Gastroesophageal sphincter (tissue), 4 donors: Measurements from ENCODE around the gene CTIF. TPM values are rescaled to one million over a fixed set of nuclear protein-coding genes. Genes with fewer than 3 reads are reported as not detected.

ENCODE experiments used
- ATAC-seq: fragments of 150-250 bp; one replicate; pipeline ENCODE4 v1.9.1; 2016; ENCODE audit warnings: mild to moderate bottlenecking, moderate library complexity
- H3K27ac ChIP-seq, 4 donors: fragments of 200-600 bp; sonication (generic) in 3 of 4; 1 replicate in 3 of 4; 2 replicates in 1 of 4; pipeline ENCODE4 v1.5.1; 2016 to 2019
- H3K27me3 ChIP-seq: fragments of 200-600 bp; sonication (generic); one replicate; pipeline ENCODE4 v1.5.1; 2019
- H3K36me3 ChIP-seq, 2 donors: fragments of 200-600 bp; sonication (generic); one replicate each; pipeline ENCODE4 v1.5.1; 2019; ENCODE audit warnings: control low read depth in 1 of 2
- H3K4me1 ChIP-seq, 3 donors: fragments of 200-600 bp; sonication (generic); 1 replicate in 2 of 3; 2 replicates in 1 of 3; pipeline ENCODE4 v1.5.1; 2016 to 2019; ENCODE audit warnings: control low read depth in 2 of 3
- H3K4me3 ChIP-seq, 2 donors: fragments of 200-600 bp; sonication (generic); one replicate each; pipeline ENCODE4 v1.5.1; 2019; ENCODE audit warnings: mild to moderate bottlenecking in 1 of 2, moderate library complexity in 1 of 2
- H3K9me3 ChIP-seq, 3 donors: fragments of 200-600 bp; sonication (generic); one replicate each; pipeline ENCODE4 v1.5.1; 2017 to 2019; ENCODE audit warnings: control low read depth in 2 of 3
- EP300 ChIP-seq: sonication (generic); formaldehyde crosslinking; IDR thresholded peaks from one replicate; pipeline ENCODE4 v1.6.1; 2017; ENCODE audit warnings: antibody characterized with exemption, mild to moderate bottlenecking
- POLR2A ChIP-seq, 2 donors: fragments of 450-650 bp; IDR thresholded peaks; one replicate each; pipeline ENCODE4 v1.6.1; 2017; ENCODE audit warnings: antibody characterized with exemption in 2 of 2, mild to moderate bottlenecking in 2 of 2, moderate library complexity in 1 of 2
- POLR2AphosphoS5 ChIP-seq: sonication (generic); formaldehyde crosslinking; IDR thresholded peaks from one replicate; pipeline ENCODE4 v1.6.1; 2017; ENCODE audit warnings: antibody characterized with exemption
- WGBS, 2 donors: methylation state at CpG; one replicate each; pipeline ENCODE4 v1.1.5; 2018; ENCODE audit warnings: low coverage in 1 of 2; 5-methylcytosine and 5-hydroxymethylcytosine counted together
- total RNA-seq, 4 donors: library from RNA; depleted of rRNA; stranded (reverse); fragments of >200 nt; gene quantifications; one replicate each; pipeline ENCODE4 v1.1.0, GENCODE V29; 2016
- TF ChIP-seq, protein P1 (sequence below), 4 experiments: fragments of 200-600 bp in 2 of 4; fragments of 450-650 bp in 2 of 4; sonication (generic) in 1 of 4; IDR thresholded peaks; one replicate each; pipeline ENCODE4 v1.5.1; 2017 to 2019; ENCODE audit warnings: antibody characterized with exemption in 4 of 4, mild to moderate bottlenecking in 2 of 4, moderate library complexity in 2 of 4

CTIF gene
- total RNA-seq, 4 donors from 2014 or later, result 31.4 to 124 (median 78.1) TPM

DNA sequence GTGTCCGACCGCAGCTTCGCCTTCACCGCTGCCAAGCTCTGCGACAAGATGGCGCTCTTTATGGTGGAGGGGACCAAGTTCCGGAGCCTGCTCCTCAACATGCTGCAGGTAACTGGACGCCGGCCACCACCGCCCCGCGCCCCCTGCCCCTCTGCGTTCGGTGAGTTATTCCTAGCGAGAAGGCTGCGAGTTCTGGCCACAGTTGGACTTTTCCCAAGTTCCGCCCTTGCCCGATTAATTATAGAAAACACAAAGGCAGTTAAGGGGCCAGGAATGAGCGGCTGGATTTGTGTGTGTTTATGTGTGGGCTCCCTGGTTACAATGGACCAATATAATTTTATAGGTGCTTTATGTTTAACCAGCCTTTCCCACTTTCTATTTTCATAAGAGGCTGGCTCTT is 222.8 kb downstream of the CTIF start:
- no peak overlapping the region for H3K4me3 ChIP-seq
- H3K9me3 ChIP-seq, result no peaks in the 10 kb centered on the region
- peaks cover 0 to 69% of the 10 kb centered on the region in 2 donors for H3K36me3 ChIP-seq
- peaks cover 0 to 49% (median 8%) of the 10 kb centered on the region in 3 donors for H3K4me1 ChIP-seq
- peak overlapping the region in 3 of 4 donors; percentile 38 to 79 (median 77) for H3K27ac ChIP-seq
- WGBS, 2 donors, result 53 to 96% methylated on average over 3 to 14 of the region's 19 CpGs
- no peaks in the 10 kb centered on the region for H3K27me3 ChIP-seq
- no peak for ATAC-seq
- TF ChIP-seq EP300, result no peak
- no peak for TF ChIP-seq POLR2A (IDR thresholded peaks at IDR 0.05)
- TF ChIP-seq POLR2AphosphoS5, result no peak
- TF ChIP-seq, protein P1, sequence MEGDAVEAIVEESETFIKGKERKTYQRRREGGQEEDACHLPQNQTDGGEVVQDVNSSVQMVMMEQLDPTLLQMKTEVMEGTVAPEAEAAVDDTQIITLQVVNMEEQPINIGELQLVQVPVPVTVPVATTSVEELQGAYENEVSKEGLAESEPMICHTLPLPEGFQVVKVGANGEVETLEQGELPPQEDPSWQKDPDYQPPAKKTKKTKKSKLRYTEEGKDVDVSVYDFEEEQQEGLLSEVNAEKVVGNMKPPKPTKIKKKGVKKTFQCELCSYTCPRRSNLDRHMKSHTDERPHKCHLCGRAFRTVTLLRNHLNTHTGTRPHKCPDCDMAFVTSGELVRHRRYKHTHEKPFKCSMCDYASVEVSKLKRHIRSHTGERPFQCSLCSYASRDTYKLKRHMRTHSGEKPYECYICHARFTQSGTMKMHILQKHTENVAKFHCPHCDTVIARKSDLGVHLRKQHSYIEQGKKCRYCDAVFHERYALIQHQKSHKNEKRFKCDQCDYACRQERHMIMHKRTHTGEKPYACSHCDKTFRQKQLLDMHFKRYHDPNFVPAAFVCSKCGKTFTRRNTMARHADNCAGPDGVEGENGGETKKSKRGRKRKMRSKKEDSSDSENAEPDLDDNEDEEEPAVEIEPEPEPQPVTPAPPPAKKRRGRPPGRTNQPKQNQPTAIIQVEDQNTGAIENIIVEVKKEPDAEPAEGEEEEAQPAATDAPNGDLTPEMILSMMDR (IDR thresholded peaks at IDR 0.05), result no peak

- WGBS, 2 donors, result 85 to 97% methylated on average over 2 to 6 of the region's 6 CpGs
- no peak for ATAC-seq
- H3K4me3 ChIP-seq, result no peak overlapping the region
- peak overlapping the region in 3 of 4 donors; percentile 71 to 79 (median 77) for H3K27ac ChIP-seq
- H3K9me3 ChIP-seq, result no peaks in the 10 kb centered on the region
- peaks cover 0 to 54% (median 11%) of the 10 kb centered on the region in 3 donors for H3K4me1 ChIP-seq
- H3K36me3 ChIP-seq, result peaks cover 0 to 66% of the 10 kb centered on the region in 2 donors
- TF ChIP-seq, protein P1 (IDR thresholded peaks at IDR 0.05), result no peak
- TF ChIP-seq EP300 (no peak), POLR2AphosphoS5 (no peak), POLR2A (IDR thresholded peaks at IDR 0.05) (no peak)
- H3K27me3 ChIP-seq, result no peaks in the 10 kb centered on the region
Measured at GRCh38 chr18:48762022-48762421, 223.2 kb downstream of the CTIF start.

- Histone ChIP-seq H3K9me3 (no peaks in the 10 kb centered on the region), H3K36me3 (peaks cover 0 to 58% of the 10 kb centered on the region in 2 donors), H3K4me1 (peaks cover 0 to 64% (median 12%) of the 10 kb centered on the region in 3 donors), H3K27me3 (no peaks in the 10 kb centered on the region), H3K27ac (peak overlapping the region in 3 of 4 donors; percentile 71 to 79 (median 77)), H3K4me3 (no peak overlapping the region)
- no peak for TF ChIP-seq POLR2A (IDR thresholded peaks at IDR 0.05)
- no peak for TF ChIP-seq EP300
- TF ChIP-seq, protein P1 (IDR thresholded peaks at IDR 0.05), result no peak
- TF ChIP-seq POLR2AphosphoS5, result peak; percentile 36
- peak; percentile 11 for ATAC-seq
- WGBS, 2 donors, result 33 to 51% methylated on average over 1 to 3 of the region's 21 CpGs
Measured at GRCh38 chr18:48762836-48763718, 224.2 kb downstream of the CTIF start.

- Histone ChIP-seq H3K9me3 (no peaks in the 10 kb centered on the region), H3K4me1 (peaks cover 0 to 71% (median 13%) of the 10 kb centered on the region in 3 donors), H3K4me3 (no peak overlapping the region), H3K27ac (peak overlapping the region in 3 of 4 donors; percentile 71 to 79 (median 77)), H3K36me3 (peaks cover 0 to 52% of the 10 kb centered on the region in 2 donors), H3K27me3 (no peaks in the 10 kb centered on the region)
- 81% methylated on average over 6 of the region's 6 CpGs; no CpG with 5 or more reads in 1 of the 2 donors for whole genome bisulfite sequencing, 2 donors
- ATAC-seq, result no peak
- no peak for TF ChIP-seq POLR2AphosphoS5
- TF ChIP-seq POLR2A (IDR thresholded peaks at IDR 0.05), result no peak
- TF ChIP-seq EP300, result no peak
- TF ChIP-seq, protein P1 (IDR thresholded peaks at IDR 0.05), result no peak
Measured at GRCh38 chr18:48763719-48764100, 224.9 kb downstream of the CTIF start.
